H9 (cell line): ENCODE data around the gene CYP2S1. TPM values are rescaled to one million over a fixed set of nuclear protein-coding genes. Genes with fewer than 3 reads are reported as not detected.

Experiments
- DNase-seq: peaks from one replicate; pipeline ENCODE4 v3.0.0-alpha.2; 2017
- H2AFZ ChIP-seq: one replicate; pipeline ENCODE4 v1.6.1; 2013; ENCODE audit warnings: mild to moderate bottlenecking, low read length, control low read depth, moderate library complexity
- H2AK5ac ChIP-seq: 2 replicates; pipeline ENCODE4 v1.6.1; 2013; ENCODE audit warnings: low read length, control low read depth, mixed read lengths; ENCODE audit not compliant: insufficient read length
- H2BK120ac ChIP-seq: one replicate; pipeline ENCODE4 v1.6.1; 2013; ENCODE audit warnings: low read depth, mild to moderate bottlenecking, low read length, control low read depth, inconsistent platforms; ENCODE audit not compliant: poor library complexity, severe bottlenecking
- H2BK12ac ChIP-seq: 2 replicates; pipeline ENCODE4 v1.6.1; 2013; ENCODE audit warnings: low read length, control low read depth, mixed read lengths, low read depth; ENCODE audit not compliant: insufficient read length
- H2BK15ac ChIP-seq: 2 replicates; pipeline ENCODE4 v1.6.1; 2013; ENCODE audit warnings: low read depth, low read length, control low read depth
- H2BK20ac ChIP-seq: one replicate; pipeline ENCODE4 v1.6.1; 2013; ENCODE audit warnings: low read depth, mild to moderate bottlenecking, low read length, control low read depth, inconsistent platforms; ENCODE audit not compliant: poor library complexity, severe bottlenecking
- H2BK5ac ChIP-seq: 2 replicates; pipeline ENCODE4 v1.6.1; 2013; ENCODE audit warnings: low read length, control low read depth, mixed read lengths; ENCODE audit not compliant: insufficient read length
- H3K14ac ChIP-seq: 2 replicates; pipeline ENCODE4 v1.6.1; 2013; ENCODE audit warnings: low read length, control low read depth; ENCODE audit not compliant: insufficient read depth
- H3K18ac ChIP-seq: 2 replicates; pipeline ENCODE4 v1.6.1; 2013; ENCODE audit warnings: low read depth, mild to moderate bottlenecking, mixed read lengths, low read length, control low read depth; ENCODE audit not compliant: insufficient read length
- H3K23ac ChIP-seq: 2 replicates; pipeline ENCODE4 v1.6.1; 2013; ENCODE audit warnings: low read length, control low read depth, mixed read lengths, low read depth; ENCODE audit not compliant: insufficient read length
- H3K23me2 ChIP-seq: 2 replicates; pipeline ENCODE4 v1.6.1; 2013; ENCODE audit warnings: low read depth, mild to moderate bottlenecking, mixed read lengths, low read length, control low read depth; ENCODE audit not compliant: insufficient read length, poor library complexity, severe bottlenecking
- H3K27ac ChIP-seq: 2 replicates; pipeline ENCODE4 v1.5.1; 2013; ENCODE audit warnings: low read length, control low read depth, mixed read lengths, low read depth; ENCODE audit not compliant: insufficient read length
- H3K27me3 ChIP-seq: 2 replicates; pipeline ENCODE4 v1.6.1; 2013; ENCODE audit warnings: low read length, control low read depth, inconsistent platforms; ENCODE audit not compliant: insufficient read depth
- H3K4ac ChIP-seq: 2 replicates; pipeline ENCODE4 v1.6.1; 2013; ENCODE audit warnings: low read depth, mild to moderate bottlenecking, control low read depth, inconsistent platforms, low read length, moderate library complexity
- H3K4me1 ChIP-seq: 2 replicates; pipeline ENCODE4 v1.6.1; 2013; ENCODE audit warnings: low read length, control low read depth, inconsistent platforms; ENCODE audit not compliant: insufficient read depth
- H3K4me2 ChIP-seq: 2 replicates; pipeline ENCODE4 v1.6.1; 2013; ENCODE audit warnings: low read length, control low read depth, mixed read lengths; ENCODE audit not compliant: insufficient read length, insufficient read depth
- H3K56ac ChIP-seq: 2 replicates; pipeline ENCODE4 v1.6.1; 2013; ENCODE audit warnings: low read depth, mild to moderate bottlenecking, mixed read lengths, low read length, control low read depth; ENCODE audit not compliant: insufficient read length
- H3K79me1 ChIP-seq: 2 replicates; pipeline ENCODE4 v1.6.1; 2013; ENCODE audit warnings: low read depth, mild to moderate bottlenecking, moderate library complexity, low read length, control low read depth, inconsistent platforms; ENCODE audit not compliant: insufficient read depth, poor library complexity, severe bottlenecking
- H3K79me2 ChIP-seq: 2 replicates; pipeline ENCODE4 v1.6.1; 2013; ENCODE audit warnings: low read length, control low read depth, inconsistent platforms; ENCODE audit not compliant: insufficient read depth
- H3K9ac ChIP-seq: 2 replicates; pipeline ENCODE4 v1.6.1; 2013; ENCODE audit warnings: low read length, control low read depth, mixed read lengths; ENCODE audit not compliant: insufficient read length; ENCODE audit errors: extremely low read depth
- H3K9me3 ChIP-seq: one replicate; pipeline ENCODE4 v1.6.1; 2013; ENCODE audit warnings: low read depth, low read length, inconsistent platforms; ENCODE audit not compliant: control insufficient read depth
- H3T11ph ChIP-seq: one replicate; pipeline ENCODE4 v1.6.1; 2013; ENCODE audit warnings: mild to moderate bottlenecking, low read length, control low read depth, inconsistent platforms
- H4K20me1 ChIP-seq: one replicate; pipeline ENCODE4 v1.6.1; 2013; ENCODE audit not compliant: control insufficient read depth, insufficient read length, insufficient read depth
- H4K5ac ChIP-seq: 2 replicates; pipeline ENCODE4 v1.6.1; 2013; ENCODE audit warnings: low read depth, mild to moderate bottlenecking, mixed read lengths, low read length, control low read depth; ENCODE audit not compliant: insufficient read length
- H4K8ac ChIP-seq: replicated peaks from 2 replicates; pipeline ENCODE4 v1.6.1; 2013; ENCODE audit warnings: low read length, control low read depth, mixed read lengths, low read depth; ENCODE audit not compliant: insufficient read length
- H4K91ac ChIP-seq: 2 replicates; pipeline ENCODE4 v1.6.1; 2013; ENCODE audit warnings: low read depth, mild to moderate bottlenecking, moderate library complexity, mixed read lengths, low read length, control low read depth; ENCODE audit not compliant: insufficient read length
- H3K27ac Mint-ChIP-seq, 3 experiments: 2 replicates in 2 of 3; 3 replicates in 1 of 3; pipeline ENCODE4 v1.8.0; 2020 to 2021; ENCODE audit warnings: mixed read lengths in 3 of 3, mild to moderate bottlenecking in 1 of 3, moderate library complexity in 1 of 3
- H3K27me3 Mint-ChIP-seq: 2 replicates; pipeline ENCODE4 v1.8.0; 2021; ENCODE audit warnings: low read depth, mild to moderate bottlenecking, moderate library complexity, mixed read lengths
- H3K36me3 Mint-ChIP-seq, 3 experiments: 2 replicates in 2 of 3; 3 replicates in 1 of 3; pipeline ENCODE4 v1.8.0; 2020 to 2021; ENCODE audit warnings: low read depth in 3 of 3, mixed read lengths in 3 of 3; ENCODE audit not compliant: insufficient read depth in 1 of 3
- H3K4me1 Mint-ChIP-seq, 2 experiments: 2 replicates each; pipeline ENCODE4 v1.8.0; 2020; ENCODE audit warnings: mixed read lengths in 2 of 2
- H3K4me3 Mint-ChIP-seq, 2 experiments: 2 replicates in 1 of 2; 3 replicates in 1 of 2; pipeline ENCODE4 v1.8.0; 2020 to 2021; ENCODE audit warnings: mild to moderate bottlenecking in 2 of 2, mixed read lengths in 2 of 2, moderate library complexity in 1 of 2
- H3K9me3 Mint-ChIP-seq, 2 experiments: 2 replicates in 1 of 2; 3 replicates in 1 of 2; pipeline ENCODE4 v1.8.0; 2020; ENCODE audit warnings: mild to moderate bottlenecking in 2 of 2, mixed read lengths in 2 of 2, moderate library complexity in 1 of 2
- CTCF ChIP-seq: fragments of 200-600 bp; sonication (generic); conservative IDR thresholded peaks from 3 replicates; pipeline ENCODE4 v1.8.0; 2021; ENCODE audit warnings: antibody characterized with exemption, mild to moderate bottlenecking
- WGBS: extraction: QIAGEN DNeasy Blood & Tissue Kit; methylation state at CpG from one replicate; pipeline ENCODE4 v1.1.7; 2013; ENCODE audit warnings: missing lambda C conversion rate, low lambda C conversion rate, mixed read lengths; ENCODE audit not compliant: insufficient read length; ENCODE audit errors: extremely low coverage; 5-methylcytosine and 5-hydroxymethylcytosine counted together
- total RNA-seq: library from RNA; stranded (reverse); gene quantifications from 2 replicates; pipeline ENCODE4 v1.2.1, GENCODE V29; 2021

CYP2S1 gene
- total RNA-seq, 1 experiment from 2014 or later: 159 TPM

- peak overlapping the region; percentile 2 for H2BK12ac ChIP-seq
- TF ChIP-seq CTCF: no peak
- no peaks in the 10 kb centered on the region for H3K9me3 Mint-ChIP-seq
- no peak overlapping the region for H3K23ac ChIP-seq
- peaks cover under 1% of the 10 kb centered on the region for H3K23me2 ChIP-seq
- no peaks in the 10 kb centered on the region for H4K20me1 ChIP-seq
- peaks cover 1% of the 10 kb centered on the region; the same call in 1 of the 2 replicates for H3K79me2 ChIP-seq
- peak overlapping the region; percentile 63 for H3K27ac ChIP-seq
- no peak overlapping the region for H4K5ac ChIP-seq
- H2BK20ac ChIP-seq: no peak overlapping the region
- no peaks in the 10 kb centered on the region for H3K79me1 ChIP-seq
- no peak overlapping the region for H3T11ph ChIP-seq
- H3K4ac ChIP-seq: no peak overlapping the region
- no peak overlapping the region for H4K91ac ChIP-seq
- H2AK5ac ChIP-seq: no peak overlapping the region
- no peak overlapping the region for H3K14ac ChIP-seq
- H2BK15ac ChIP-seq: no peak overlapping the region
- H3K4me3 Mint-ChIP-seq: peak overlapping the region in 1 of 2 experiments; percentile 67; a peak in 4 of 5 replicates
- no peak overlapping the region for H3K9ac ChIP-seq
- no peaks in the 10 kb centered on the region for H3K27me3 ChIP-seq
- H3K18ac ChIP-seq: no peak overlapping the region
- H2BK5ac ChIP-seq: no peak overlapping the region
- H3K4me1 Mint-ChIP-seq: peaks cover 49 to 62% of the 10 kb centered on the region in 2 experiments
- peak overlapping the region; percentile 27 for H3K4me2 ChIP-seq
- no peak for DNase-seq
- no peak overlapping the region for H2AFZ ChIP-seq
- WGBS: no CpG with 5 or more reads among the region's 8 CpGs
- no peak overlapping the region for H2BK120ac ChIP-seq
- H3K56ac ChIP-seq: no peak overlapping the region
- peak overlapping the region; percentile 89 to 95 (median 93) for H3K27ac Mint-ChIP-seq
- H3K4me1 ChIP-seq: peaks cover 17% of the 10 kb centered on the region; the same call in 1 of the 2 replicates
- H4K8ac ChIP-seq: no peak overlapping the region
- no peaks in the 10 kb centered on the region for H3K36me3 Mint-ChIP-seq
- no peaks in the 10 kb centered on the region for H3K9me3 ChIP-seq
- peaks cover under 1% of the 10 kb centered on the region; the same call in 1 of the 2 replicates for H3K27me3 Mint-ChIP-seq
These were observed 5.8 kb upstream of the CYP2S1 start for GRCh38 chr19:41186971-41187883.
